WTC11 (cell line): ENCODE measurements around the gene DAD1. TPM values are rescaled to one million over a fixed set of nuclear protein-coding genes. Genes with fewer than 3 reads are reported as not detected.

ENCODE experiments used
- ATAC-seq: fragments of 200-7000 bp; cut with Tn5 transposase; 2 replicates; pipeline ENCODE4 v1.10.0; 2021; ENCODE audit warnings: mild to moderate bottlenecking, moderate library complexity
- CTCF ChIA-PET: fragments of 300-600 bp; sonication (Branson Sonifier 250); formaldehyde crosslinking; loops from one replicate; lab custom pipeline; 2021; ENCODE audit warnings: antibody characterized with exemption; lab: Charles Lee
- POLR2A ChIA-PET: fragments of 350-600 bp; sonication (Branson Sonifier 250); formaldehyde crosslinking; loops from one replicate; lab custom pipeline; 2021; ENCODE audit warnings: antibody characterized with exemption; lab: Charles Lee
- DNase-seq: peaks from one replicate; pipeline ENCODE4 v3.0.0; 2021; ENCODE audit warnings: low spot score
- H3K27ac Mint-ChIP-seq: 2 replicates; pipeline ENCODE4 v1.8.0; 2021; ENCODE audit warnings: mixed read lengths
- H3K27me3 Mint-ChIP-seq: 2 replicates; pipeline ENCODE4 v1.8.0; 2021; ENCODE audit warnings: low read depth, mild to moderate bottlenecking, moderate library complexity, mixed read lengths
- H3K36me3 Mint-ChIP-seq: 2 replicates; pipeline ENCODE4 v1.8.0; 2021; ENCODE audit warnings: mixed read lengths
- H3K4me1 Mint-ChIP-seq: 2 replicates; pipeline ENCODE4 v1.8.0; 2022; ENCODE audit warnings: mixed read lengths
- H3K4me3 Mint-ChIP-seq: 2 replicates; pipeline ENCODE4 v1.8.0; 2021; ENCODE audit warnings: mild to moderate bottlenecking, moderate library complexity, mixed read lengths
- H3K9me3 Mint-ChIP-seq: 2 replicates; pipeline ENCODE4 v1.8.0; 2021; ENCODE audit warnings: mixed read lengths
- AFF4 ChIP-seq: sonication (generic); formaldehyde crosslinking; IDR thresholded peaks from 2 replicates; pipeline ENCODE4 v1.8.1; 2023; ENCODE audit warnings: mild to moderate bottlenecking, missing genetic modification reagents, borderline replicate concordance
- ARID4B ChIP-seq: sonication (generic); formaldehyde crosslinking; IDR thresholded peaks from 2 replicates; pipeline ENCODE4 v1.8.0; 2023; ENCODE audit warnings: missing genetic modification reagents, mild to moderate bottlenecking, borderline replicate concordance
- CBFB ChIP-seq: sonication (generic); formaldehyde crosslinking; IDR thresholded peaks from 2 replicates; pipeline ENCODE4 v1.8.1; 2022; ENCODE audit warnings: mild to moderate bottlenecking, low read depth, missing genetic modification reagents
- CREB1 ChIP-seq: sonication (generic); formaldehyde crosslinking; IDR thresholded peaks from 2 replicates; pipeline ENCODE4 v1.8.0; 2023; ENCODE audit warnings: mild to moderate bottlenecking, missing genetic modification reagents
- ESRRA ChIP-seq: sonication (generic); formaldehyde crosslinking; IDR thresholded peaks from 2 replicates; pipeline ENCODE4 v1.8.1; 2022; ENCODE audit warnings: mild to moderate bottlenecking, missing genetic modification reagents, borderline replicate concordance
- FOXJ3 ChIP-seq: sonication (generic); formaldehyde crosslinking; IDR thresholded peaks from 2 replicates; pipeline ENCODE4 v1.9.0; 2021; ENCODE audit warnings: missing genetic modification reagents, mild to moderate bottlenecking, borderline replicate concordance
- KAT7 ChIP-seq: sonication (generic); formaldehyde crosslinking; IDR thresholded peaks from 2 replicates; pipeline ENCODE4 v1.8.1; 2023; ENCODE audit warnings: missing genetic modification reagents, mild to moderate bottlenecking, borderline replicate concordance
- NR1H2 ChIP-seq: sonication (generic); formaldehyde crosslinking; IDR thresholded peaks from 2 replicates; pipeline ENCODE4 v1.9.0; 2021; ENCODE audit warnings: mild to moderate bottlenecking, moderate library complexity, missing genetic modification reagents
- PREB ChIP-seq: sonication (generic); formaldehyde crosslinking; IDR thresholded peaks from 2 replicates; pipeline ENCODE4 v1.8.1; 2022; ENCODE audit warnings: mild to moderate bottlenecking, missing genetic modification reagents, moderate library complexity, borderline replicate concordance
- PRRX2 ChIP-seq: fragments of 250-450 bp; sonication (Bioruptor Pico); IDR thresholded peaks from 2 replicates; pipeline ENCODE4 v1.8.0; 2021; ENCODE audit warnings: mild to moderate bottlenecking
- SOX15 ChIP-seq: fragments of 250-450 bp; sonication (Bioruptor Pico); IDR thresholded peaks from 2 replicates; pipeline ENCODE4 v1.9.0; 2021; ENCODE audit warnings: mild to moderate bottlenecking
- ZNF512 ChIP-seq: sonication (generic); formaldehyde crosslinking; IDR thresholded peaks from 2 replicates; pipeline ENCODE4 v1.8.1; 2022; ENCODE audit warnings: missing genetic modification reagents, borderline replicate concordance
- ZNF532 ChIP-seq: fragments of 250-450 bp; sonication (Bioruptor Pico); IDR thresholded peaks from 2 replicates; pipeline ENCODE4 v1.9.0; 2021; ENCODE audit warnings: mild to moderate bottlenecking, borderline replicate concordance
- total RNA-seq: library from RNA; stranded (reverse); gene quantifications from 3 replicates; pipeline ENCODE4 v1.2.3, GENCODE V29; 2021

The DAD1 gene
- total RNA-seq, 1 experiment from 2014 or later, result 125 TPM

- CTCF ChIA-PET, result no interaction called here
- H3K4me3 Mint-ChIP-seq, result no peak overlapping the region
- H3K27ac Mint-ChIP-seq, result no peak overlapping the region
- DNase-seq (no peak), ATAC-seq (no peak)
- H3K36me3 Mint-ChIP-seq, result no peaks in the 10 kb centered on the region
- no peaks in the 10 kb centered on the region for H3K27me3 Mint-ChIP-seq
- H3K4me1 Mint-ChIP-seq, result peaks cover 11% of the 10 kb centered on the region
- TF ChIP-seq ZNF532 (CRISPR knock-in tag) (no peak), CREB1 (no peak), KAT7 (CRISPR knock-in tag) (no peak), PREB (CRISPR knock-in tag) (no peak), FOXJ3 (CRISPR knock-in tag) (no peak), NR1H2 (CRISPR knock-in tag) (no peak)
- TF ChIP-seq, all 79 proteins: peak for 0
- H3K9me3 Mint-ChIP-seq, result no peaks in the 10 kb centered on the region
- POLR2A ChIA-PET, result no interaction called here
These were observed 67.4 kb downstream of the DAD1 start for GRCh38 chr14:22521449-22522239.

- Mint-ChIP-seq H3K36me3 (no peaks in the 10 kb centered on the region), H3K4me3 (no peak overlapping the region), H3K27me3 (no peaks in the 10 kb centered on the region), H3K9me3 (no peaks in the 10 kb centered on the region), H3K4me1 (peaks cover 11% of the 10 kb centered on the region), H3K27ac (no peak overlapping the region)
- DNase-seq (no peak), ATAC-seq (no peak)
- TF ChIP-seq CREB1 (no peak), ARID4B (no peak), AFF4 (CRISPR knock-in tag) (no peak), SOX15 (CRISPR knock-in tag) (no peak), CBFB (CRISPR knock-in tag) (no peak), ZNF512 (CRISPR knock-in tag) (no peak), PRRX2 (CRISPR knock-in tag) (no peak), ESRRA (CRISPR knock-in tag) (no peak)
- CTCF ChIA-PET, result no interaction called here
- POLR2A ChIA-PET, result no interaction called here
These were observed 68.2 kb downstream of the DAD1 start for GRCh38 chr14:22520796-22521195.
